K562 (cell line): ENCODE measurements around the gene SRCAP. TPM values are rescaled to one million over a fixed set of nuclear protein-coding genes. Genes with fewer than 3 reads are reported as not detected.
A peak's percentile ranks its signal among the peaks of the same experiment; 100 is the strongest.

Experiments used
- POLR2B ChIP-seq: fragments of 450-650 bp; IDR thresholded peaks from 2 replicates; pipeline ENCODE4 v1.6.1; 2018; ENCODE audit warnings: low read depth; ENCODE audit not compliant: partially characterized antibody
- TCFL5 ChIP-seq: fragments of 250-450 bp; sonication (Bioruptor Pico); conservative IDR thresholded peaks from 2 replicates; pipeline ENCODE4 v1.6.1; 2021; ENCODE audit warnings: mild to moderate bottlenecking, moderate library complexity, matching md5 sums
- THAP12 ChIP-seq: fragments of 250-450 bp; sonication (Bioruptor Pico); IDR thresholded peaks from 2 replicates; pipeline ENCODE4 v1.9.0; 2021; ENCODE audit warnings: mild to moderate bottlenecking, inconsistent platforms
- THRA ChIP-seq: fragments of 450-650 bp; IDR thresholded peaks from 2 replicates; pipeline ENCODE4 v1.6.1; 2017; ENCODE audit warnings: mild to moderate bottlenecking, moderate library complexity
- polyA plus RNA-seq, 8 experiments: library from polyadenylated mRNA; depleted of rRNA in 4 of 8; stranded (reverse) in 5 of 8; unstranded in 3 of 8; fragments of >200 nt; fragmentation: Nextera tagmentation in 2 of 8; fragmentation: Illumina TruSeq in 1 of 8; extraction: Ambion mirVana in 2 of 8; extraction: Trizol in 1 of 8; gene quantifications; 2 replicates each; pipeline versions ENCODE4 v1.2.1 to v1.2.3, GENCODE V29; 2011 to 2014; ENCODE audit warnings: inconsistent platforms in 1 of 8, missing spikeins in 1 of 8
- total RNA-seq, 7 experiments: library from RNA; depleted of rRNA in 6 of 7; stranded (reverse); fragments of >200 nt in 6 of 7; fragmentation: Illumina TruSeq in 2 of 7; extraction: Trizol in 2 of 7; gene quantifications; 2 replicates each; pipeline versions ENCODE4 v1.2.1 to v1.2.3, GENCODE V29; 2011 to 2021; ENCODE audit warnings: low replicate concordance in 1 of 7
- TF ChIP-seq, protein P1 (sequence below): fragments of 200-800 bp; sonication (Bioruptor generic); IDR thresholded peaks from 2 replicates; pipeline ENCODE4 v1.6.1; 2017; ENCODE audit warnings: missing genetic modification characterization, missing compliant biosample characterization
- TF ChIP-seq, protein P2 (sequence below): fragments of 250-450 bp; sonication (Bioruptor Pico); IDR thresholded peaks from 2 replicates; pipeline ENCODE4 v1.4.0; 2020; ENCODE audit warnings: mild to moderate bottlenecking, moderate library complexity

Gene SRCAP
- total and polyA plus RNA-seq, 9 of the 15 experiments (the other 6 are each of a cell fraction or from before 2014, with no cell fraction given): 0.21 to 62.6 (median 5.8) TPM

DNA sequence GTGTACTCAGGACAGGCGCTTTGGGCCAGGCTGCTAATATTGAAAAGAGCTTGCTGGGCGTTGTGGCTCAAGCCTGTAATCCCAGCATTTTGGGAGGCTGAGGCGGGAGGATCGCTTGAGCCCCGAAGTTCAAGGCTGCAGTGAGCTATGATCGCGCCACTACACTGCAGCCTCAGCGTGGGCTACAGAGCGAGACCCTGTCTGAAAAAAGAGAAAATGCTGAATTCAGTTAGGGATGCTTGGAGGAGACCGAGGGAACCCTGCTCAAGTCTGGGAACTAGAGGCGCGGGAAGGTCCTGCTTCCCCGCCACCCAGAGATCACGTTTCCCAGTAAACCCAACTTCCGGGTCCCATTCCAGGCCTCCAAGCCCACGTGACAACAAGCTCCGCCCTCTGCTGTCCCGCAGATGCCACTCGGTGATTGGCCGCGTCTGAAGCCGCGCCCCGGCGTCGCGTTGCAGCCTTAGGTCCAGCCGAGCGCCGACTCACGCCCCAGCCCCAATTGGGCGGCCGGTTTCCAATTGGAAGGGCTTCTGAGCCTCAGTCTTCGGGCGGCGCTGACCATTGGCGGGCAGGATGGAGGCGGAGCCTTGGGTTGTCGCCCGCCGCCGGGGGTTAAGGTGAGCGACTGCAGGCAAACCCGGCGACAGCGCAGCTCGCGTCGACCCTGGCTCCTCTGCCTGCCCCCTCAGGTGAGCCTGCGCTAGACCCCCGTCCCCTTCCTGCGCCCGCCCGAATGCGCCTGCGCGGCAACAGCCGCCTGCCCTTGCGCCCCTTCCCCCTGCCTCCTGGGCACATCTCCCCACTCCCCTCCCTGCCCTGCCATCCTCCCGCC, 49.0 kb downstream of the SRCAP start, which contains the start of gene PHKG2 (continued):
- TF ChIP-seq, protein P1, sequence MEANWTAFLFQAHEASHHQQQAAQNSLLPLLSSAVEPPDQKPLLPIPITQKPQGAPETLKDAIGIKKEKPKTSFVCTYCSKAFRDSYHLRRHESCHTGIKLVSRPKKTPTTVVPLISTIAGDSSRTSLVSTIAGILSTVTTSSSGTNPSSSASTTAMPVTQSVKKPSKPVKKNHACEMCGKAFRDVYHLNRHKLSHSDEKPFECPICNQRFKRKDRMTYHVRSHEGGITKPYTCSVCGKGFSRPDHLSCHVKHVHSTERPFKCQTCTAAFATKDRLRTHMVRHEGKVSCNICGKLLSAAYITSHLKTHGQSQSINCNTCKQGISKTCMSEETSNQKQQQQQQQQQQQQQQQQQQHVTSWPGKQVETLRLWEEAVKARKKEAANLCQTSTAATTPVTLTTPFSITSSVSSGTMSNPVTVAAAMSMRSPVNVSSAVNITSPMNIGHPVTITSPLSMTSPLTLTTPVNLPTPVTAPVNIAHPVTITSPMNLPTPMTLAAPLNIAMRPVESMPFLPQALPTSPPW (CRISPR knock-in tag): peak; percentile 64
- 0 out of 2 replicates have a peak, but pooled peaks have one; percentile 8 for TF ChIP-seq THAP12
- no peak for TF ChIP-seq TCFL5 (CRISPR knock-in tag)
- no peak for TF ChIP-seq THRA
- peak; percentile 67 for TF ChIP-seq POLR2B
- TF ChIP-seq, protein P2, sequence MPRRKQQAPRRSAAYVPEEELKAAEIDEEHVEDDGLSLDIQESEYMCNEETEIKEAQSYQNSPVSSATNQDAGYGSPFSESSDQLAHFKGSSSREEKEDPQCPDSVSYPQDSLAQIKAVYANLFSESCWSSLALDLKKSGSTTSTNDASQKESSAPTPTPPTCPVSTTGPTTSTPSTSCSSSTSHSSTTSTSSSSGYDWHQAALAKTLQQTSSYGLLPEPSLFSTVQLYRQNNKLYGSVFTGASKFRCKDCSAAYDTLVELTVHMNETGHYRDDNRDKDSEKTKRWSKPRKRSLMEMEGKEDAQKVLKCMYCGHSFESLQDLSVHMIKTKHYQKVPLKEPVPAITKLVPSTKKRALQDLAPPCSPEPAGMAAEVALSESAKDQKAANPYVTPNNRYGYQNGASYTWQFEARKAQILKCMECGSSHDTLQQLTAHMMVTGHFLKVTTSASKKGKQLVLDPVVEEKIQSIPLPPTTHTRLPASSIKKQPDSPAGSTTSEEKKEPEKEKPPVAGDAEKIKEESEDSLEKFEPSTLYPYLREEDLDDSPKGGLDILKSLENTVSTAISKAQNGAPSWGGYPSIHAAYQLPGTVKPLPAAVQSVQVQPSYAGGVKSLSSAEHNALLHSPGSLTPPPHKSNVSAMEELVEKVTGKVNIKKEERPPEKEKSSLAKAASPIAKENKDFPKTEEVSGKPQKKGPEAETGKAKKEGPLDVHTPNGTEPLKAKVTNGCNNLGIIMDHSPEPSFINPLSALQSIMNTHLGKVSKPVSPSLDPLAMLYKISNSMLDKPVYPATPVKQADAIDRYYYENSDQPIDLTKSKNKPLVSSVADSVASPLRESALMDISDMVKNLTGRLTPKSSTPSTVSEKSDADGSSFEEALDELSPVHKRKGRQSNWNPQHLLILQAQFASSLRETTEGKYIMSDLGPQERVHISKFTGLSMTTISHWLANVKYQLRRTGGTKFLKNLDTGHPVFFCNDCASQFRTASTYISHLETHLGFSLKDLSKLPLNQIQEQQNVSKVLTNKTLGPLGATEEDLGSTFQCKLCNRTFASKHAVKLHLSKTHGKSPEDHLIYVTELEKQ (CRISPR knock-in tag): no peak
